Tibial nerve (tissue), 4 donors: ENCODE data around the gene SEC14L5. TPM values are rescaled to one million over a fixed set of nuclear protein-coding genes. Genes with fewer than 3 reads are reported as not detected.

ENCODE experiments used
- DNase-seq, 2 donors: peaks; one replicate each; pipeline ENCODE4 v3.0.0-alpha.2; 2019; ENCODE audit warnings: low spot score in 2 of 2
- H3K27ac ChIP-seq, 4 donors: fragments of 200-600 bp; sonication (generic) in 3 of 4; one replicate each; pipeline ENCODE4 v1.5.1; 2017 to 2019; ENCODE audit warnings: mild to moderate bottlenecking in 1 of 4
- H3K27me3 ChIP-seq, 2 donors: fragments of 200-600 bp; sonication (generic) in 1 of 2; one replicate each; pipeline versions ENCODE4 v1.5.1 to v1.6.0; 2017 to 2019
- H3K36me3 ChIP-seq, 3 donors: fragments of 200-600 bp; sonication (generic); one replicate each; pipeline ENCODE4 v1.5.1; 2018 to 2019
- H3K4me1 ChIP-seq, 4 donors: fragments of 200-600 bp; sonication (generic) in 3 of 4; one replicate each; pipeline ENCODE4 v1.5.1; 2017 to 2019
- H3K4me3 ChIP-seq, 4 donors: fragments of 200-600 bp; sonication (generic) in 3 of 4; one replicate each; pipeline ENCODE4 v1.5.1; 2017 to 2019; ENCODE audit warnings: mild to moderate bottlenecking in 1 of 4, moderate library complexity in 1 of 4
- H3K9me3 ChIP-seq, 4 donors: fragments of 200-600 bp; sonication (generic) in 3 of 4; one replicate each; pipeline ENCODE4 v1.5.1; 2017 to 2019
- CTCF ChIP-seq, 5 experiments: fragments of 200-600 bp in 3 of 5; fragments of 450-650 bp in 2 of 5; sonication (generic) in 3 of 5; IDR thresholded peaks; one replicate each; pipeline ENCODE4 v1.5.1; 2016 to 2019; ENCODE audit warnings: antibody characterized with exemption in 5 of 5, mild to moderate bottlenecking in 3 of 5, moderate library complexity in 2 of 5
- EP300 ChIP-seq, 2 donors: sonication (generic); formaldehyde crosslinking; IDR thresholded peaks; one replicate each; pipeline ENCODE4 v1.6.1; 2017; ENCODE audit warnings: antibody characterized with exemption in 2 of 2, mild to moderate bottlenecking in 1 of 2
- POLR2A ChIP-seq, 2 donors: fragments of 450-650 bp; IDR thresholded peaks; one replicate each; pipeline ENCODE4 v1.6.1; 2017; ENCODE audit warnings: antibody characterized with exemption in 2 of 2, mild to moderate bottlenecking in 2 of 2, moderate library complexity in 2 of 2
- WGBS, 2 donors: methylation state at CpG; one replicate each; pipeline ENCODE4 v1.1.5; 2018; 5-methylcytosine and 5-hydroxymethylcytosine counted together
- total RNA-seq, 4 donors: library from RNA; depleted of rRNA; stranded (reverse); fragments of >200 nt; gene quantifications; one replicate each; pipeline ENCODE4 v1.1.0, GENCODE V29; 2016

SEC14L5 gene
- total RNA-seq, 4 donors from 2014 or later = 12.0 to 29.0 (median 13.6) TPM

GRCh38 chr16:4979164-4979563 is 21.0 kb downstream of the SEC14L5 start:
- H3K9me3 ChIP-seq = peaks cover 0 to 13% (median 0%) of the 10 kb centered on the region in 4 donors
- peaks cover 0 to 2% of the 10 kb centered on the region in 2 donors for H3K27me3 ChIP-seq
- H3K36me3 ChIP-seq = no peaks in the 10 kb centered on the region
- WGBS, 2 donors = 64 to 77% methylated on average over 6 to 7 of the region's 7 CpGs
- no peak for DNase-seq
- H3K27ac ChIP-seq = peak overlapping the region in 1 of 4 donors; percentile 75
- no peaks in the 10 kb centered on the region for H3K4me1 ChIP-seq
- H3K4me3 ChIP-seq = no peak overlapping the region
- TF ChIP-seq POLR2A (IDR thresholded peaks at IDR 0.05) = no peak
- TF ChIP-seq CTCF (IDR thresholded peaks at IDR 0.05) = no peak
- no peak for TF ChIP-seq EP300 (IDR thresholded peaks at IDR 0.05)

DNA sequence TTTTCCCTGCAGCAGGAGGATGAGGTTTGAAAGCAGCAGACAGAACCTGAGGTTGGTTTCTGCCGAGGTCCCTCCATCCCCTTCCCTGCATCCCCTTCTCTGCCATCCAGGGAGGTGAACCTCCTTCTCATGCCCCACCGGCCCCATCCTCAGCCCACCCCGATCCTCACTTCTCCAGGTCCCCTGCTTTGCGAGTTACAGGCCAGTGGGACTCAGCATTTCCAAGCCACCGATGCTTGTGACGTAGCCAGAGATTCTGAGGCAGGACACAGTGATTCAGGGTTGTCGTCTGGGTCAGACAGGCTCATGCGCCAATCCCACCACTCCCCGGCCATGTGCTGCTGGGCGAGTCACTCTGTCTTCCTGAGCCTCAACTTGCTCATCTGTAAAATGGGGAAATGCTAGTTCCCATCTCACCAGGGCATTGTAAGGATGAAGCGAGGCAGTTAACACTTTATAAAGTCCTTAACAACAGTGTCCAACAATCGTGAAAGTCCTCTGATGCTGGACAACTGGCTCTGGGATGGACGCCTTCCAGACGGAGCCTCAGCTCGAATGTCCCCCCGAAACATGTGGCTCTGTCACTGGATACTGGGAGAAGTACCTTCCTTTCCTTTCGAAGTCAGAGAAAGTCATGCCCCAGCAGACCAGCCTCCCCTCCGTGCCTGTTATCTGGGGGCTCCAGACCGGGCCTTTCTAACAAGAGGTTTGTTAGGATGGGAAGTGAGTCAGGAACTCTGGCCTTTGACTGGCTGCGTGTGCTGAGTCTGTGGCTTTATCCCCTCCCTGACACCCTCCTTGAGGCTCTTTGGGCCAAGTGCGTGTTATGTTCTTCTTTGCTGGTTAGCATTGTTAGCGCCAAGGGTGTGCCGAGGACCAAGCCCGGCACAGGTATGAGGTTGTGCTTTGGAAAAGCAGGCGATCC is 21.9 kb downstream of the SEC14L5 start:
- no peak for DNase-seq

DNA sequence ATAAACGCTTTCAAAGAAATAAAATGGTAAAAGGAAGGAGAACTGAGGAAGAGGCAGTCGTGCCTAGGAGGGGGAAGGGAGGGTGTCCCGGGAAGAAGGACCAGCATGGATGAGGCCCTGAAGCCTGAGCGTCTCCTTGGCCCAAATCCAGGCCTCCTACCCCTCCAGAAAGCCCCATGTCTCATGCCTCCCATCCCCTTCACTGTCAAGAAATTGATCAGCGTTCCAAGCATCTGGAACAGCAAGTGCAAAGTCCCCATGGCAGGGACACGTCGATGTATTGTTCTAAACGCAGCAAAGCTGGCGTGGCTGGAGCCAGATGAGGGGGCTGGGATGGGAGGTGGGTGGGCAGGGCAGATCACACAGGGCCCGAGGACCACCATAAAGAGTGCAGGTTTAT is 22.6 kb downstream of the SEC14L5 start:
- peaks cover 0 to 15% (median 0%) of the 10 kb centered on the region in 4 donors for H3K9me3 ChIP-seq
- peak overlapping the region in 1 of 4 donors; percentile 75 for H3K27ac ChIP-seq
- WGBS, 2 donors = 72 to 74% methylated on average over 10 of the region's 10 CpGs
- H3K36me3 ChIP-seq = no peaks in the 10 kb centered on the region
- H3K4me3 ChIP-seq = no peak overlapping the region
- no peaks in the 10 kb centered on the region for H3K4me1 ChIP-seq
- H3K27me3 ChIP-seq = peaks cover 0 to 4% of the 10 kb centered on the region in 2 donors
- TF ChIP-seq POLR2A (IDR thresholded peaks at IDR 0.05) (no peak), EP300 (IDR thresholded peaks at IDR 0.05) (no peak), CTCF (IDR thresholded peaks at IDR 0.05) (no peak)
- DNase-seq = no peak

More for the DNA sequence above, 21.9 kb downstream of the SEC14L5 start:
- Histone ChIP-seq H3K4me3 (no peak overlapping the region), H3K36me3 (no peaks in the 10 kb centered on the region), H3K4me1 (no peaks in the 10 kb centered on the region), H3K27me3 (peaks cover 0 to 4% of the 10 kb centered on the region in 2 donors), H3K27ac (peak overlapping the region in 1 of 4 donors; percentile 75), H3K9me3 (peaks cover 0 to 15% (median 0%) of the 10 kb centered on the region in 4 donors)
- WGBS, 2 donors = 66 to 71% methylated on average over 25 of the region's 25 CpGs
- no peak for TF ChIP-seq EP300 (IDR thresholded peaks at IDR 0.05)

GRCh38 chr16:4981473-4981872 is 23.3 kb downstream of the SEC14L5 start:
- H3K27ac ChIP-seq = peak overlapping the region in 3 of 4 donors; percentile 32 to 75 (median 55)
- H3K4me3 ChIP-seq = no peak overlapping the region
- TF ChIP-seq EP300 (IDR thresholded peaks at IDR 0.05) (no peak), POLR2A (IDR thresholded peaks at IDR 0.05) (no peak), CTCF (IDR thresholded peaks at IDR 0.05) (no peak)
- H3K9me3 ChIP-seq = peaks cover 0 to 8% (median 0%) of the 10 kb centered on the region in 4 donors
- H3K27me3 ChIP-seq = peaks cover 0 to 4% of the 10 kb centered on the region in 2 donors
- no peaks in the 10 kb centered on the region for H3K36me3 ChIP-seq
- H3K4me1 ChIP-seq = no peaks in the 10 kb centered on the region
- 67 to 76% methylated on average over 7 of the region's 7 CpGs for WGBS, 2 donors
- no peak for DNase-seq

DNA sequence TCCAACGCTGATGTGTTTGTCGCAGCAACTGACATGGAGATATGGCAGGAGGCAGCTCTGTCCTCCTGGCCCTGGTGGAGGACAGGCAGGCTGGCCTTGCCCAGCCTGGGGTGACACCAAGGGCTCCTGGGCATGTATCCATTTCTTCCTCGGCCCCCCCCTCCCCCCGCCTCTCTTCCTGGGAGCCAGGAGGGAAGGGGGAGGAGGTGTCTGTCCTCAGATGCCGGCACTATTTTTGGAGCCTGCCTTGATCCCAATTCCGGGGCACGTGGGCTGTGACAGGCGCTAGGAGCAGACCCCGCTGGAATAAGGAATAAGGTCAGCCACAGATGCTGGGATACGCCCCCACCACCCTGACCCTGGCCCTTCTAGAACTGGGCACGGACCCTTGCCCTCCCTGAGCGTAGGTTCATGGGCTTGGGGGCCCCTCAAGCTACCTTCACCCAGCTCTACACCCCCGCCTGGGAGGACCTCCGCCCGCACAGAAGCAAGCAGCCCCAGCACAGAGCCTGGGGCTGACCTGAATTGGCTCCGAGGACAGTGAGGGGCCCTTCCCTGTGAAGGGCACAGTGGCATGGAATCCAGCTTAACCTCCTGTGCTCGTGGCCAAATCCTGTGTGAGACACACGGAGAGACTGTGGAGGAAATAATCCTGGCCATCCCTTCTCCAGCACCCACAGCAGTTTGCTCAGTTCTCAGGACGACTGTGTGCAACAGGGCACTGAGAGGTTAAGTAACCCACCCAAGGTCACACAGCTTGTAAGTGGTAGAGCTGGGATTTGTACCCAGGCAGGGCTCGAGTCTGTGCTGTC is 24.1 kb downstream of the SEC14L5 start:
- no peak for DNase-seq

More for the DNA sequence above, 24.1 kb downstream of the SEC14L5 start:
- no peaks in the 10 kb centered on the region for H3K36me3 ChIP-seq
- H3K4me1 ChIP-seq = peaks cover 0 to under 1% (median 0%) of the 10 kb centered on the region in 4 donors
- no peak overlapping the region for H3K4me3 ChIP-seq
- H3K9me3 ChIP-seq = peaks cover 0 to 4% (median 0%) of the 10 kb centered on the region in 4 donors
- H3K27ac ChIP-seq = peak overlapping the region in 3 of 4 donors; percentile 32 to 75 (median 44)
- H3K27me3 ChIP-seq = peaks cover 0 to 10% of the 10 kb centered on the region in 2 donors
- TF ChIP-seq CTCF (IDR thresholded peaks at IDR 0.05) = no peak
- no peak for TF ChIP-seq POLR2A (IDR thresholded peaks at IDR 0.05)
- TF ChIP-seq EP300 (IDR thresholded peaks at IDR 0.05) = no peak
- 37 to 43% methylated on average over 12 to 18 of the region's 20 CpGs for WGBS, 2 donors
